SK-N-SH (cell line): ENCODE measurements around the gene SRRD. TPM values are rescaled to one million over a fixed set of nuclear protein-coding genes. Genes with fewer than 3 reads are reported as not detected.
A peak's percentile ranks its signal among the peaks of the same experiment; 100 is the strongest.

Experiments
- CTCF ChIA-PET: fragments of 300-600, 350-600 bp; formaldehyde crosslinking; extraction: SDS; loops from one replicate; lab custom pipeline; 2021; lab: Yijun Ruan, JAX
- POLR2A ChIA-PET: fragments of 350-600 bp; sonication (Branson Sonifier 250); formaldehyde crosslinking; extraction: SDS; loops from one replicate; lab custom pipeline; 2020; ENCODE audit warnings: antibody characterized with exemption, inconsistent platforms; lab: Yijun Ruan, JAX
- DNase-seq: peaks from one replicate; pipeline ENCODE4 v3.0.0; 2012
- H2AFZ ChIP-seq: fragments of 200-600 bp; sonication (generic); 2 replicates; pipeline ENCODE4 v1.8.1; 2016; ENCODE audit warnings: antibody characterized with exemption, mild to moderate bottlenecking, low read depth
- H3F3A ChIP-seq: fragments of 200-600 bp; sonication (generic); replicated peaks from 2 replicates; pipeline ENCODE3; 2016; ENCODE audit warnings: antibody characterized with exemption, mild to moderate bottlenecking; ENCODE audit not compliant: insufficient read depth
- H3K27ac ChIP-seq, 2 experiments: fragments of 200-500 bp in 1 of 2; fragments of 200-600 bp in 1 of 2; sonication (Bioruptor generic) in 1 of 2; sonication (generic), shearing (Covaris generic) in 1 of 2; 2 replicates each; pipeline versions ENCODE4 v1.5.1 to v1.6.1; 2014 to 2016; ENCODE audit warnings: low read depth in 2 of 2, inconsistent platforms in 1 of 2, low read length in 1 of 2, mild to moderate bottlenecking in 1 of 2, mixed read lengths in 1 of 2
- H3K27me3 ChIP-seq: fragments of 200-600 bp; sonication (generic), shearing (Covaris generic); 2 replicates; pipeline ENCODE4 v1.6.1; 2016; ENCODE audit warnings: mixed run types; ENCODE audit not compliant: insufficient read depth
- H3K36me3 ChIP-seq, 2 experiments: fragments of 200-500 bp in 1 of 2; fragments of 200-600 bp in 1 of 2; sonication (Bioruptor generic) in 1 of 2; sonication (generic) in 1 of 2; replicated peaks in 1 of 2; 2 replicates each; pipeline versions ENCODE3 to v1.5.1; 2014 to 2016; ENCODE audit warnings: low read length in 1 of 2, mild to moderate bottlenecking in 1 of 2; ENCODE audit not compliant: insufficient read depth in 2 of 2, control insufficient read depth in 1 of 2
- H3K4me1 ChIP-seq, 2 experiments: fragments of 200-500 bp in 1 of 2; fragments of 200-600 bp in 1 of 2; sonication (Bioruptor generic) in 1 of 2; sonication (generic), shearing (Covaris generic) in 1 of 2; 2 replicates each; pipeline versions ENCODE4 v1.5.1 to v1.6.1; 2014 to 2016; ENCODE audit warnings: low read depth in 1 of 2, low read length in 1 of 2, mixed run types in 1 of 2; ENCODE audit not compliant: insufficient read depth in 2 of 2, control insufficient read depth in 1 of 2
- H3K4me2 ChIP-seq: fragments of 200-600 bp; sonication (generic), shearing (Covaris generic); 2 replicates; pipeline ENCODE4 v1.6.1; 2017; ENCODE audit warnings: mixed run types
- H3K4me3 ChIP-seq, 2 experiments: fragments of 200-500 bp in 1 of 2; fragments of 200-600 bp in 1 of 2; sonication (Bioruptor generic) in 1 of 2; sonication (generic), shearing (Covaris generic) in 1 of 2; 2 replicates each; pipeline versions ENCODE4 v1.5.1 to v1.8.1; 2014 to 2016; ENCODE audit warnings: low read depth in 2 of 2, inconsistent platforms in 1 of 2, low read length in 1 of 2, mild to moderate bottlenecking in 1 of 2, mixed read lengths in 1 of 2, moderate library complexity in 1 of 2
- H3K79me2 ChIP-seq: fragments of 200-600 bp; sonication (generic); 2 replicates; pipeline ENCODE4 v1.8.1; 2017; ENCODE audit warnings: mild to moderate bottlenecking; ENCODE audit not compliant: insufficient read depth
- H3K9ac ChIP-seq: fragments of 200-600 bp; sonication (generic); 2 replicates; pipeline ENCODE4 v1.6.1; 2017; ENCODE audit warnings: mixed run types
- H3K9me2 ChIP-seq: fragments of 200-600 bp; sonication (generic); 2 replicates; pipeline ENCODE4 v1.6.1; 2017; ENCODE audit warnings: mixed run types
- H3K9me3 ChIP-seq: fragments of 200-600 bp; sonication (generic); 2 replicates; pipeline ENCODE4 v1.6.1; 2017; ENCODE audit warnings: mixed run types, mild to moderate bottlenecking, moderate library complexity
- H4K20me1 ChIP-seq: fragments of 200-600 bp; sonication (generic); 2 replicates; pipeline ENCODE4 v1.6.1; 2017; ENCODE audit warnings: mild to moderate bottlenecking, mixed run types; ENCODE audit not compliant: insufficient read depth
- CHD2 ChIP-seq: fragments of 150-350 bp; IDR thresholded peaks from 2 replicates; pipeline ENCODE4 v1.6.1; 2018; ENCODE audit warnings: low read length; ENCODE audit not compliant: partially characterized antibody
- CTCF ChIP-seq: fragments of 200-600 bp; sonication (generic); IDR thresholded peaks from 2 replicates; pipeline ENCODE4 v1.6.1; 2017; ENCODE audit warnings: antibody characterized with exemption, mild to moderate bottlenecking, moderate library complexity
- ELF1 ChIP-seq: IDR thresholded peaks from 2 replicates; pipeline ENCODE4 v1.4.0; 2012
- EP300 ChIP-seq, 2 experiments: IDR thresholded peaks; 2 replicates each; pipeline versions ENCODE4 v1.4.0 to v1.6.1; 2012; ENCODE audit warnings: borderline replicate concordance in 1 of 2, low read depth in 1 of 2, low read length in 1 of 2
- EZH2phosphoT487 ChIP-seq: fragments of 200-600 bp; sonication (generic); IDR thresholded peaks from 2 replicates; pipeline ENCODE4 v1.6.1; 2017; ENCODE audit warnings: low read depth, mixed run types, mild to moderate bottlenecking, antibody characterized with exemption, moderate library complexity, borderline replicate concordance
- FOSL2 ChIP-seq: IDR thresholded peaks from 2 replicates; pipeline ENCODE4 v1.4.0; 2012; ENCODE audit warnings: low read depth, mild to moderate bottlenecking, moderate library complexity, borderline replicate concordance
- FOXJ3 ChIP-seq: sonication (generic); formaldehyde crosslinking; IDR thresholded peaks from 2 replicates; pipeline ENCODE4 v1.5.1; 2020; ENCODE audit warnings: mild to moderate bottlenecking, missing genetic modification reagents
- FOXM1 ChIP-seq: IDR thresholded peaks from 2 replicates; pipeline ENCODE4 v1.4.0; 2012; ENCODE audit warnings: low read depth, mild to moderate bottlenecking
- MAX ChIP-seq: IDR thresholded peaks from 2 replicates; pipeline ENCODE4 v1.4.0; 2012; ENCODE audit warnings: low read depth
- MEF2A ChIP-seq: IDR thresholded peaks from 2 replicates; pipeline ENCODE4 v1.4.0; 2012; ENCODE audit warnings: low read depth, borderline replicate concordance
- NFIC ChIP-seq: IDR thresholded peaks from 2 replicates; pipeline ENCODE4 v1.4.0; 2012; ENCODE audit warnings: borderline replicate concordance
- NRF1 ChIP-seq: IDR thresholded peaks from 2 replicates; pipeline ENCODE4 v1.6.1; 2012; ENCODE audit warnings: low read depth, mild to moderate bottlenecking, low read length
- POLR2AphosphoS5 ChIP-seq: IDR thresholded peaks from 2 replicates; pipeline ENCODE4 v1.6.1; 2012; ENCODE audit warnings: low read depth, low read length
- RAD21 ChIP-seq: IDR thresholded peaks from 2 replicates; pipeline ENCODE4 v1.6.1; 2012; ENCODE audit warnings: mild to moderate bottlenecking, low read length
- RCOR1 ChIP-seq: fragments of 150-350 bp; IDR thresholded peaks from 2 replicates; pipeline ENCODE4 v1.6.1; 2017; ENCODE audit warnings: antibody characterized with exemption, low read length
- RXRA ChIP-seq: IDR thresholded peaks from 2 replicates; pipeline ENCODE4 v1.4.0; 2012; ENCODE audit warnings: low read depth, mild to moderate bottlenecking, borderline replicate concordance
- TEAD4 ChIP-seq: IDR thresholded peaks from 2 replicates; pipeline ENCODE4 v1.4.0; 2012; ENCODE audit warnings: mild to moderate bottlenecking, borderline replicate concordance; ENCODE audit not compliant: insufficient read depth
- USF2 ChIP-seq: fragments of 150-350 bp; IDR thresholded peaks from 2 replicates; pipeline ENCODE4 v1.6.1; 2017; ENCODE audit warnings: antibody characterized with exemption, low read length, low read depth, borderline replicate concordance
- ZBTB33 ChIP-seq: IDR thresholded peaks from 2 replicates; pipeline ENCODE4 v1.4.0; 2012; ENCODE audit warnings: low read depth, borderline replicate concordance
- WGBS: methylation state at CpG from one replicate; pipeline ENCODE4 v1.1.6; 2017; ENCODE audit warnings: low lambda C conversion rate; 5-methylcytosine and 5-hydroxymethylcytosine counted together
- polyA plus RNA-seq, 3 experiments: library from polyadenylated mRNA; depleted of rRNA; stranded (reverse); fragments of >200 nt; gene quantifications; 2 replicates each; pipeline ENCODE4 v1.2.3, GENCODE V29; 2012

SRRD gene
- polyA plus RNA-seq, 1 of the 3 experiments (the other 2 are of a cell fraction), result 12.9 TPM

- CTCF ChIA-PET, result interaction anchor here (2.2 to 2.3 kb wide), 2 partner anchors 12 to 84 kb away, joined by 6 to 20 read pairs; no protein-coding TSS in a partner anchor
- Histone ChIP-seq H2AFZ (no peak overlapping the region), H3K79me2 (no peaks in the 10 kb centered on the region), H3K4me1 (no peaks in the 10 kb centered on the region; a peak in 1 of 4 replicates), H3K9me3 (no peaks in the 10 kb centered on the region), H3K9me2 (no peaks in the 10 kb centered on the region), H3K4me2 (no peak overlapping the region), H3K4me3 (no peak overlapping the region), H3K36me3 (peaks cover 6 to 34% of the 10 kb centered on the region in 2 experiments), H3K27ac (no peak overlapping the region), H3K9ac (no peak overlapping the region), H3K27me3 (no peaks in the 10 kb centered on the region), H3F3A (no peaks in the 10 kb centered on the region), H4K20me1 (no peaks in the 10 kb centered on the region)
- no peak for DNase-seq
- TF ChIP-seq MEF2A (no peak), ZBTB33 (no peak), MAX (no peak), NFIC (no peak), RAD21 (no peak), CTCF (no peak), RXRA (no peak), POLR2AphosphoS5 (no peak), NRF1 (no peak), RCOR1 (no peak), ELF1 (no peak)
- 100% methylated on average over 4 of the region's 6 CpGs for WGBS
- POLR2A ChIA-PET, result no interaction called here
These were observed 34.7 kb upstream of the SRRD start for GRCh38 chr22:26448941-26449340.

GRCh38 chr22:26450453-26451185 lies 33.1 kb upstream of the SRRD start:
- no peak overlapping the region for H3K4me2 ChIP-seq
- H3K9me2 ChIP-seq, result no peaks in the 10 kb centered on the region
- H3K27me3 ChIP-seq, result no peaks in the 10 kb centered on the region
- 87% methylated on average over 8 of the region's 9 CpGs for WGBS
- H3K4me3 ChIP-seq, result no peak overlapping the region
- H3F3A ChIP-seq, result no peaks in the 10 kb centered on the region
- H3K9me3 ChIP-seq, result no peaks in the 10 kb centered on the region
- no peaks in the 10 kb centered on the region; a peak in 1 of 4 replicates for H3K4me1 ChIP-seq
- peak; percentile 46 for DNase-seq
- H4K20me1 ChIP-seq, result no peaks in the 10 kb centered on the region
- ChIA-PET CTCF (interaction anchor here (2.1 kb wide), 1 partner anchor 10 kb away, joined by 14 read pairs; no protein-coding TSS in a partner anchor), POLR2A (no interaction called here)
- H3K9ac ChIP-seq, result no peak overlapping the region
- H2AFZ ChIP-seq, result no peak overlapping the region
- peaks cover 6 to 37% of the 10 kb centered on the region in 2 experiments for H3K36me3 ChIP-seq
- no peak overlapping the region for H3K27ac ChIP-seq
- H3K79me2 ChIP-seq, result no peaks in the 10 kb centered on the region
- no peak for TF ChIP-seq FOSL2
- no peak for TF ChIP-seq EZH2phosphoT487
- TF ChIP-seq EP300 (IDR thresholded peaks at IDR 0.05; ENCODE audit: borderline replicate concordance in 1 of 2, low read depth in 1 of 2, low read length in 1 of 2), result no peak
- no peak for TF ChIP-seq FOXM1
- no peak for TF ChIP-seq FOXJ3
- no peak for TF ChIP-seq POLR2AphosphoS5
- TF ChIP-seq RXRA, result no peak
- no peak for TF ChIP-seq TEAD4
- TF ChIP-seq CHD2, result no peak
- TF ChIP-seq USF2, result no peak
- no peak for TF ChIP-seq CTCF
